ENCODE data around the gene EIF3D.

GRCh38 chr22:36475341-36475740 lies 53.6 kb downstream of the EIF3D start:
- TF ChIP-seq CTCF (IDR thresholded peaks at IDR 0.05) (no peak), POLR2AphosphoS5 (IDR thresholded peaks at IDR 0.05) (no peak), POLR2A (IDR thresholded peaks at IDR 0.05) (no peak)
